Measurements from ENCODE around the gene CST9L. TPM values are rescaled to one million over a fixed set of nuclear protein-coding genes. Genes with fewer than 3 reads are reported as not detected.

The CST9L gene
- polyA plus RNA-seq, 4 donors: not detected

- no peak for DNase-seq (ENCODE audit: low read depth in 4 of 4, low spot score in 3 of 4)
Measured at GRCh38 chr20:23515250-23515939, 52.9 kb downstream of the CST9L start.

GRCh38 chr20:23514848-23515247 is 53.4 kb downstream of the CST9L start:
- DNase-seq (ENCODE audit: low read depth in 4 of 4, low spot score in 3 of 4): no peak

Other genes with a start within 250 kb of the CST9L start
- gene NXT1, start 217.7 kb downstream of the CST9L start, polyA plus RNA-seq (ENCODE audit: insufficient read length in 4 of 4): 10 to 100 TPM; 18.0 to 23.2 (median 20.6) TPM
- gene GZF1, start 206.3 kb downstream of the CST9L start, polyA plus RNA-seq (ENCODE audit: insufficient read length in 4 of 4): 10 to 100 TPM; 13.4 to 18.9 (median 16.5) TPM
- 10 to 100 TPM; 13.5 to 24.5 (median 19.3) TPM for gene NAPB, start 147.0 kb downstream of the CST9L start, polyA plus RNA-seq (ENCODE audit: insufficient read length in 4 of 4)
- not detected for gene CSTL1, start 128.8 kb downstream of the CST9L start, polyA plus RNA-seq (ENCODE audit: insufficient read length in 4 of 4)
- gene CST11, start 115.6 kb downstream of the CST9L start, polyA plus RNA-seq (ENCODE audit: insufficient read length in 4 of 4): not detected
- gene CST8, start 77.4 kb downstream of the CST9L start, polyA plus RNA-seq (ENCODE audit: insufficient read length in 4 of 4): not detected
- not detected for gene CST9, start 37.4 kb upstream of the CST9L start, polyA plus RNA-seq (ENCODE audit: insufficient read length in 4 of 4)
- gene CST3, start 69.5 kb upstream of the CST9L start, polyA plus RNA-seq (ENCODE audit: insufficient read length in 4 of 4): 100 to 1,000 TPM; 129 to 191 (median 160) TPM
- not detected for gene CST4, start 120.6 kb upstream of the CST9L start, polyA plus RNA-seq (ENCODE audit: insufficient read length in 4 of 4)
- gene CST1, start 182.5 kb upstream of the CST9L start, polyA plus RNA-seq (ENCODE audit: insufficient read length in 4 of 4): not detected

Measured in left renal pelvis (tissue), 4 donors.